ENCODE data around the gene PCK2.

DNA sequence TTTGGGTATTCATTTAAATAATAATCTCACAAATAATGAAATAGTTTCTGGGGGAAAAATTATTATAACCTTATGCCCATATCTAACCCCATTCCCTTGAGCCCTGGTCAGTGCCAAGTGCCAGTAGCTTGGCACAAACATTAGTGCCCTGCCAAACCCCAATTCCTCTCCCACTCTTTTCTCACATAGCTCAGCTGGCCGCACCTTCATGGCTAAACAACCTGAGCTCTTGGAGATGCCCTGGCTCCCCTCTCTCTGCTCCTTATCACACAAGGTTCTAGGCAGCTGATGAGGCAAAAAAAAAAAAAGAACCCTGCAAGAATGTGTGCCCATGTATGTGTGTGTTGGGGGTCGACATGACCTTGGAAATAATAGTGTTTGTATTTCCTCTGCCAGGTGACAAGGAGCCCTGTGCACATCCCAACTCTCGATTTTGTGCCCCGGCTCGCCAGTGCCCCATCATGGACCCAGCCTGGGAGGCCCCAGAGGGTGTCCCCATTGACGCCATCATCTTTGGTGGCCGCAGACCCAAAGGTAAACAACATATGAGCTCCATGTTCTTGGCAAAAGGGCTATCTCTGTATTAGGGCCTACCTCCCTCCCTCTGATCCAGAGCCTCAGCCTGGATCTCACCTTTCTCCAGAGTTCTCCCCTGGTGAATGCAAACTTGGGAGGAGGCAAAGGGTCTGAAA lies 8.4 kb downstream of the PCK2 start:
- TF ChIP-seq CTCF (IDR thresholded peaks at IDR 0.05) (no peak), POLR2A (IDR thresholded peaks at IDR 0.05) (no peak)
